OCI-LY7 (cell line): Measurements from ENCODE around the gene MACF1.

Source experiments
- CTCF ChIP-seq: fragments of 200-600 bp; sonication (generic); conservative IDR thresholded peaks from 2 replicates; pipeline ENCODE4 v1.5.1; 2014; ENCODE audit warnings: mild to moderate bottlenecking, antibody characterized with exemption, low read length, moderate library complexity, mixed read lengths
- EZH2phosphoT487 ChIP-seq: fragments of 200-600 bp; sonication (generic); IDR thresholded peaks from 2 replicates; pipeline ENCODE4 v1.6.1; 2018; ENCODE audit warnings: low read depth, borderline replicate concordance, mild to moderate bottlenecking, mixed run types, antibody characterized with exemption, low read length, moderate library complexity, mixed read lengths

- TF ChIP-seq CTCF: no peak
- no peak for TF ChIP-seq EZH2phosphoT487
These were observed 9.1 kb downstream of the MACF1 start for GRCh38 chr1:39213511-39214002.
